HL-60 (cell line): Measurements from ENCODE around the gene ARID3C.

Experiments
- DNase-seq, 2 experiments: peaks; one replicate each; pipeline ENCODE4 v3.0.0-alpha.2; 2010 to 2020; ENCODE audit warnings: low read depth in 1 of 2, low spot score in 1 of 2
- H3K27ac ChIP-seq: fragments of 250-450 bp; sonication (Bioruptor Pico); replicated peaks from 2 replicates; pipeline ENCODE4 v1.5.1; 2020; ENCODE audit warnings: mild to moderate bottlenecking, moderate library complexity
- H3K27me3 ChIP-seq: fragments of 250-450 bp; sonication (Bioruptor Pico); 2 replicates; pipeline ENCODE4 v1.5.1; 2021; ENCODE audit warnings: mild to moderate bottlenecking, moderate library complexity; ENCODE audit not compliant: insufficient read depth, poor library complexity, severe bottlenecking
- H3K4me3 ChIP-seq: replicated peaks from 2 replicates; pipeline ENCODE4 v1.5.1; 2011; ENCODE audit warnings: mild to moderate bottlenecking, control low read depth, low read length; ENCODE audit not compliant: insufficient read depth
- GABPA ChIP-seq: IDR thresholded peaks from 2 replicates; pipeline ENCODE4 v1.6.1; 2012; ENCODE audit warnings: low read depth
- POLR2AphosphoS5 ChIP-seq: IDR thresholded peaks from 2 replicates; pipeline ENCODE4 v1.6.1; 2012; ENCODE audit warnings: low read depth
- REST ChIP-seq: IDR thresholded peaks from 2 replicates; pipeline ENCODE4 v1.6.1; 2012; ENCODE audit warnings: low read depth; ENCODE audit not compliant: insufficient replicate concordance
- SPI1 ChIP-seq: IDR thresholded peaks from 2 replicates; pipeline ENCODE4 v1.6.1; 2012; ENCODE audit warnings: low read depth, mild to moderate bottlenecking, borderline replicate concordance
- TF ChIP-seq, protein P1 (sequence below): IDR thresholded peaks from one replicate; pipeline ENCODE4 v1.5.1; 2011; ENCODE audit warnings: low read length, control low read depth, inconsistent platforms; ENCODE audit not compliant: insufficient read depth

Gene ARID3C

DNA sequence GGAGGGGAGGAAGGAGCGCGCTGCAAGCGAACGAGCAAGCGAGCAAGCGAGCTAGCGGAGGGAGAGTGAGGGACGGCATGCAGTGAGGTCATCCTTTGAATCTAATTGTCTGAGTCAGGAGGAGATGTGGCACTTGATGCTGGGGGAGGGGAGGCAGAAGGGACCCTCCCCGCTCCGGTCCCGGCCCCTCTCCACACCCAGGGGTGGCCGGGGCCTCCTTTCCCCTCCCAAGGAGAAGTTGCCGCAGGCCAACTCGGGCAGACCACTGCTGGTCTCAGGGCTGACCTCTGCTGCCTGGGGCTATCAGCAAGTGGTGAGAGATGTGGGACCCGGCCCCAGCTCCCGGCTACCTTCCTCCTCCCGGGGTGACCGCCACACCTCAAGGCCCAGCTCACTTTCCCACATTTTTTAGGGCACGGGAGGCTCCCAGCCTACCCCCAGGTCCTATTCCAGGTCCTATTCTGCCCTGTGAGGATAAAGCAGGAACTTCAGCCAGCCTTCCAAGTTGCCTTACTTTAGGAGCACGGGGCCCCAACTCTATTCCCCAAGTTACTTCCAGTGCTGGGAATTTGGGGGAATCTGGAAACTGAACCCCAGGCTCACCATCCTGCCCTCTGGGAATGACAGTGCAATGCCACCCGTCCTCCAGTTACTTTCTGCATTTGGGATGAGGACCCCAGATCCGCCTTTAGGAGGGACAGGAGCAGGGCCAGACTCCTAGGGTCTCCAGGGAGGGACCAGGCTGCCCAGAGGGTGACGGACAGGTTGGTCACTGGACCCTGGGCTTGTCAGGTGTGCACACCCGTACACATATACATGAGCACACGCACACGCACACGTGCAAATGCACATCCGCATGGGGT lies 50.4 kb downstream of the ARID3C start:
- Histone ChIP-seq H3K4me3 (no peak overlapping the region), H3K27me3 (peaks cover 51% of the 10 kb centered on the region), H3K27ac (no peak overlapping the region)
- TF ChIP-seq SPI1 (no peak), REST (no peak), POLR2AphosphoS5 (no peak), GABPA (no peak)
- TF ChIP-seq, protein P1, sequence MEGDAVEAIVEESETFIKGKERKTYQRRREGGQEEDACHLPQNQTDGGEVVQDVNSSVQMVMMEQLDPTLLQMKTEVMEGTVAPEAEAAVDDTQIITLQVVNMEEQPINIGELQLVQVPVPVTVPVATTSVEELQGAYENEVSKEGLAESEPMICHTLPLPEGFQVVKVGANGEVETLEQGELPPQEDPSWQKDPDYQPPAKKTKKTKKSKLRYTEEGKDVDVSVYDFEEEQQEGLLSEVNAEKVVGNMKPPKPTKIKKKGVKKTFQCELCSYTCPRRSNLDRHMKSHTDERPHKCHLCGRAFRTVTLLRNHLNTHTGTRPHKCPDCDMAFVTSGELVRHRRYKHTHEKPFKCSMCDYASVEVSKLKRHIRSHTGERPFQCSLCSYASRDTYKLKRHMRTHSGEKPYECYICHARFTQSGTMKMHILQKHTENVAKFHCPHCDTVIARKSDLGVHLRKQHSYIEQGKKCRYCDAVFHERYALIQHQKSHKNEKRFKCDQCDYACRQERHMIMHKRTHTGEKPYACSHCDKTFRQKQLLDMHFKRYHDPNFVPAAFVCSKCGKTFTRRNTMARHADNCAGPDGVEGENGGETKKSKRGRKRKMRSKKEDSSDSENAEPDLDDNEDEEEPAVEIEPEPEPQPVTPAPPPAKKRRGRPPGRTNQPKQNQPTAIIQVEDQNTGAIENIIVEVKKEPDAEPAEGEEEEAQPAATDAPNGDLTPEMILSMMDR = no peak
- DNase-seq = no peak

- Histone ChIP-seq H3K4me3 (no peak overlapping the region), H3K27me3 (peaks cover 49% of the 10 kb centered on the region), H3K27ac (no peak overlapping the region)
- DNase-seq = no peak
- no peak for TF ChIP-seq GABPA
- TF ChIP-seq SPI1 = no peak
- TF ChIP-seq, protein P1 = no peak
- no peak for TF ChIP-seq POLR2AphosphoS5
- no peak for TF ChIP-seq REST
Observed at GRCh38 chr9:34577400-34578240, 51.2 kb downstream of the ARID3C start.

GRCh38 chr9:34576597-34577399 lies 52.1 kb downstream of the ARID3C start:
- peaks cover 47% of the 10 kb centered on the region for H3K27me3 ChIP-seq
- no peak for DNase-seq
- TF ChIP-seq, protein P1 = no peak
- TF ChIP-seq REST = peak; percentile 20

More at GRCh38 chr9:34576597-34577399, 52.1 kb downstream of the ARID3C start:
- Histone ChIP-seq H3K27ac (no peak overlapping the region), H3K4me3 (no peak overlapping the region)
